HepG2 (cell line): ENCODE results near the gene ATP23. TPM values are rescaled to one million over a fixed set of nuclear protein-coding genes. Genes with fewer than 3 reads are reported as not detected.

Experiments used
- AGO2 ChIP-seq: fragments of 200-400 bp; formaldehyde crosslinking; optimal IDR thresholded peaks from 2 replicates; pipeline ENCODE3; 2017; ENCODE audit warnings: mild to moderate bottlenecking, low read depth, low read length, moderate library complexity
- BRD4 ChIP-seq: sonication (generic); formaldehyde crosslinking; IDR thresholded peaks from 2 replicates; pipeline ENCODE4 v1.4.0; 2020; ENCODE audit warnings: missing genetic modification reagents
- HES4 ChIP-seq: sonication (generic); formaldehyde crosslinking; IDR thresholded peaks from 2 replicates; pipeline ENCODE4 v1.9.0; 2021; ENCODE audit warnings: mild to moderate bottlenecking, missing genetic modification reagents, borderline replicate concordance
- HNRNPL ChIP-seq: fragments of 200-400 bp; formaldehyde crosslinking; IDR thresholded peaks from 2 replicates; pipeline ENCODE4 v1.6.1; 2017; ENCODE audit warnings: mild to moderate bottlenecking, low read depth, low read length
- HOXD1 ChIP-seq: sonication (generic); formaldehyde crosslinking; IDR thresholded peaks from 2 replicates; pipeline ENCODE4 v1.5.0; 2020; ENCODE audit warnings: missing genetic modification reagents
- IKZF1 ChIP-seq: fragments of 450-650 bp; IDR thresholded peaks from 2 replicates; pipeline ENCODE4 v1.7.1; 2016
- KMT2B ChIP-seq: IDR thresholded peaks from 2 replicates; pipeline ENCODE4 v1.6.1; 2016; ENCODE audit warnings: missing genetic modification reagents, missing compliant biosample characterization
- MAFK ChIP-seq, 2 experiments: IDR thresholded peaks in 1 of 2; conservative IDR thresholded peaks in 1 of 2; 2 replicates each; pipeline ENCODE4 v1.6.1; 2011; ENCODE audit warnings: improper control_type of control experiment in 2 of 2, low read length in 2 of 2
- MZF1 ChIP-seq: sonication (generic); formaldehyde crosslinking; IDR thresholded peaks from 2 replicates; pipeline ENCODE4 v1.8.1; 2023; ENCODE audit warnings: mild to moderate bottlenecking, missing genetic modification reagents, borderline replicate concordance
- TARDBP ChIP-seq: sonication (generic); formaldehyde crosslinking; IDR thresholded peaks from 2 replicates; pipeline ENCODE4 v1.8.0; 2022; ENCODE audit warnings: mild to moderate bottlenecking, missing genetic modification reagents
- TCF7L2 ChIP-seq: IDR thresholded peaks from 2 replicates; pipeline ENCODE4 v1.6.1; 2011; ENCODE audit warnings: mild to moderate bottlenecking, low read depth, low read length, moderate library complexity
- YEATS2 ChIP-seq: sonication (generic); formaldehyde crosslinking; IDR thresholded peaks from 2 replicates; pipeline ENCODE4 v1.4.0; 2020; ENCODE audit warnings: missing genetic modification reagents, borderline replicate concordance
- ZBTB20 ChIP-seq: sonication (generic); formaldehyde crosslinking; IDR thresholded peaks from 2 replicates; pipeline ENCODE4 v1.8.1; 2023; ENCODE audit warnings: missing genetic modification reagents, low read depth, mild to moderate bottlenecking, borderline replicate concordance
- ZFP37 ChIP-seq: sonication (generic); formaldehyde crosslinking; IDR thresholded peaks from 2 replicates; pipeline ENCODE4 v1.4.0; 2020; ENCODE audit warnings: missing genetic modification reagents, borderline replicate concordance
- ZNF160 ChIP-seq: sonication (generic); formaldehyde crosslinking; IDR thresholded peaks from 2 replicates; pipeline ENCODE4 v1.8.0; 2022; ENCODE audit warnings: mild to moderate bottlenecking, inconsistent platforms, missing genetic modification reagents
- ZNF343 ChIP-seq: sonication (generic); formaldehyde crosslinking; IDR thresholded peaks from 2 replicates; pipeline ENCODE4 v1.4.0; 2020; ENCODE audit warnings: mild to moderate bottlenecking, missing genetic modification reagents
- ZNF660 ChIP-seq: sonication (generic); formaldehyde crosslinking; IDR thresholded peaks from 2 replicates; pipeline ENCODE4 v1.5.1; 2020; ENCODE audit warnings: mild to moderate bottlenecking, low read depth, missing genetic modification reagents, borderline replicate concordance
- ZSCAN29 ChIP-seq: sonication (generic); formaldehyde crosslinking; conservative IDR thresholded peaks from 2 replicates; pipeline ENCODE4 v1.4.0; 2020; ENCODE audit warnings: mild to moderate bottlenecking, missing genetic modification reagents
- polyA plus RNA-seq, 8 experiments: library from polyadenylated mRNA; depleted of rRNA in 3 of 8; stranded (reverse) in 7 of 8; unstranded in 1 of 8; fragments of >200 nt; fragmentation: Illumina TruSeq in 4 of 8; extraction: Trizol in 4 of 8; gene quantifications; 2 replicates each; pipeline versions ENCODE4 v1.2.1 to v1.2.3, GENCODE V29; 2011 to 2016; ENCODE audit warnings: low read depth in 4 of 8, missing spikeins in 1 of 8, mixed read lengths in 1 of 8; ENCODE audit not compliant: insufficient read depth in 1 of 8
- total RNA-seq, 5 experiments: library from RNA; depleted of rRNA; stranded (reverse); fragments of >200 nt; fragmentation: Illumina TruSeq; extraction: Trizol; gene quantifications; 2 replicates each; pipeline ENCODE4 v1.2.3, GENCODE V29; 2016; ENCODE audit warnings: low read depth in 1 of 5
- TF ChIP-seq, protein P1 (sequence below): sonication (generic); formaldehyde crosslinking; IDR thresholded peaks from 2 replicates; pipeline ENCODE4 v1.4.0; 2020; ENCODE audit warnings: missing genetic modification reagents, borderline replicate concordance
- TF ChIP-seq, protein P2 (sequence below): IDR thresholded peaks from 2 replicates; pipeline ENCODE4 v1.6.1; 2016; ENCODE audit warnings: mild to moderate bottlenecking
- TF ChIP-seq, protein P3 (sequence below): sonication (generic); formaldehyde crosslinking; IDR thresholded peaks from 2 replicates; pipeline ENCODE4 v1.8.0; 2022; ENCODE audit warnings: mild to moderate bottlenecking, missing genetic modification reagents, borderline replicate concordance
- TF ChIP-seq, protein P4 (sequence below), 2 experiments: IDR thresholded peaks; 2 replicates each; pipeline ENCODE4 v1.6.1; 2011 to 2012; ENCODE audit warnings: low read length in 2 of 2, borderline replicate concordance in 1 of 2, low read depth in 1 of 2, mild to moderate bottlenecking in 1 of 2, moderate library complexity in 1 of 2

The ATP23 gene
- total and polyA plus RNA-seq, 2 of the 13 experiments (the other 11 are each of a cell fraction or from before 2014, with no cell fraction given) = 12.1 to 14.7 TPM

DNA sequence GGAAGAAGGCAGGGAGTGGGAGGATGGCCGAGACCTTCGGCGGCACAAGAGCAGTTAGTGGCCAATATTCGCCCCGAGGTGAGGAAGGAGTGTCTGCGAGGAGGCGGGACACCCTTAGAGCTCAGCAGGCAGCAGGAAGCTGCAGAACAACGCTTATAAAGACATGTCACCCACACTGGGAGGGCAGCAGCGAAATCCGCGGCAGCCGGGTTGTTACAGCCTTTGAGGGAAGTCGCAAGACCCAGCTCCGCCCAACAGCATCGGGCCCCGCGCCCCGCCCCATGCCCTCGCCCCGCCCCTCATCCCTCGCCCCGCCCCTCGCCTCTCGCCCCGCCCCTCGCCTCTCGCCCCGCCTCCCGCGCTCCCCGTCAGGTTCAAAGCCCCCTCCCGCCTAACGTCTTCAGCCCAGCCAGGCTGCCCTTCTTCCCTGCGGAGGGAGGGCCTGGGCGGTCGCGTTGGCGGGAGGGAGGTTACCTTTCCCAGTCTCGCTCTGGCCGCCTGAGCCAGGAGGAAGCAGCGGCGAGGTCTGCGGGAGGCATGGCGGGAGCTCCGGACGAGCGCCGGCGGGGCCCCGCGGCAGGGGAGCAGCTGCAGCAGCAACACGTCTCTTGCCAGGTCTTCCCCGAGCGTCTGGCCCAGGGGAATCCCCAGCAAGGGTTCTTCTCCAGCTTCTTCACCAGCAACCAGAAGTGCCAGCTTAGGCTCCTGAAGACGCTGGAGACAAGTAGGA, at the start of gene ATP23 (continued):
- TF ChIP-seq HES4 (CRISPR knock-in tag) = 0 out of 2 replicates have a peak, but pooled peaks have one; percentile 12
- no peak for TF ChIP-seq HNRNPL
- TF ChIP-seq ZNF160 = no peak
- peak; percentile 72 for TF ChIP-seq KMT2B
- TF ChIP-seq AGO2 = no peak
- TF ChIP-seq, protein P1, sequence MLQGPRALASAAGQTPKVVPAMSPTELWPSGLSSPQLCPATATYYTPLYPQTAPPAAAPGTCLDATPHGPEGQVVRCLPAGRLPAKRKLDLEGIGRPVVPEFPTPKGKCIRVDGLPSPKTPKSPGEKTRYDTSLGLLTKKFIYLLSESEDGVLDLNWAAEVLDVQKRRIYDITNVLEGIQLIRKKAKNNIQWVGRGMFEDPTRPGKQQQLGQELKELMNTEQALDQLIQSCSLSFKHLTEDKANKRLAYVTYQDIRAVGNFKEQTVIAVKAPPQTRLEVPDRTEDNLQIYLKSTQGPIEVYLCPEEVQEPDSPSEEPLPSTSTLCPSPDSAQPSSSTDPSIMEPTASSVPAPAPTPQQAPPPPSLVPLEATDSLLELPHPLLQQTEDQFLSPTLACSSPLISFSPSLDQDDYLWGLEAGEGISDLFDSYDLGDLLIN (CRISPR knock-in tag) = no peak
- peak; percentile 70; the same call in 1 of the 2 replicates for TF ChIP-seq TARDBP (CRISPR knock-in tag)
- TF ChIP-seq, protein P2, sequence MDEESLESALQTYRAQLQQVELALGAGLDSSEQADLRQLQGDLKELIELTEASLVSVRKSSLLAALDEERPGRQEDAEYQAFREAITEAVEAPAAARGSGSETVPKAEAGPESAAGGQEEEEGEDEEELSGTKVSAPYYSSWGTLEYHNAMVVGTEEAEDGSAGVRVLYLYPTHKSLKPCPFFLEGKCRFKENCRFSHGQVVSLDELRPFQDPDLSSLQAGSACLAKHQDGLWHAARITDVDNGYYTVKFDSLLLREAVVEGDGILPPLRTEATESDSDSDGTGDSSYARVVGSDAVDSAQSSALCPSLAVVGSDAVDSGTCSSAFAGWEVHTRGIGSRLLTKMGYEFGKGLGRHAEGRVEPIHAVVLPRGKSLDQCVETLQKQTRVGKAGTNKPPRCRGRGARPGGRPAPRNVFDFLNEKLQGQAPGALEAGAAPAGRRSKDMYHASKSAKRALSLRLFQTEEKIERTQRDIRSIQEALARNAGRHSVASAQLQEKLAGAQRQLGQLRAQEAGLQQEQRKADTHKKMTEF (CRISPR knock-in tag) = peak; percentile 90
- TF ChIP-seq ZBTB20 = no peak
- TF ChIP-seq ZSCAN29 (CRISPR knock-in tag) = no peak
- TF ChIP-seq MAFK (conservative IDR thresholded peaks at IDR 0.05 in 1 of 2, IDR thresholded peaks at IDR 0.05 in 1 of 2; ENCODE audit: low read length in 2 of 2) = no peak
- no peak for TF ChIP-seq MZF1 (CRISPR knock-in tag)
- no peak for TF ChIP-seq IKZF1
- TF ChIP-seq, protein P3, sequence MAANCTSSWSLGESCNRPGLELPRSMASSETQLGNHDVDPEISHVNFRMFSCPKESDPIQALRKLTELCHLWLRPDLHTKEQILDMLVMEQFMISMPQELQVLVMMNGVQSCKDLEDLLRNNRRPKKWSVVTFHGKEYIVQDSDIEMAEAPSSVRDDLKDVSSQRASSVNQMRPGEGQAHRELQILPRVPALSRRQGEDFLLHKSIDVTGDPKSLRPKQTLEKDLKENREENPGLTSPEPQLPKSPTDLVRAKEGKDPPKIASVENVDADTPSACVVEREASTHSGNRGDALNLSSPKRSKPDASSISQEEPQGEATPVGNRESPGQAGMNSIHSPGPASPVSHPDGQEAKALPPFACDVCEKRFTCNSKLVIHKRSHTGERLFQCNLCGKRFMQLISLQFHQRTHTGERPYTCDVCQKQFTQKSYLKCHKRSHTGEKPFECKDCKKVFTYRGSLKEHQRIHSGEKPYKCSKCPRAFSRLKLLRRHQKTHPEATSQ = no peak
- no peak for TF ChIP-seq ZNF343 (CRISPR knock-in tag)
- TF ChIP-seq, protein P4, sequence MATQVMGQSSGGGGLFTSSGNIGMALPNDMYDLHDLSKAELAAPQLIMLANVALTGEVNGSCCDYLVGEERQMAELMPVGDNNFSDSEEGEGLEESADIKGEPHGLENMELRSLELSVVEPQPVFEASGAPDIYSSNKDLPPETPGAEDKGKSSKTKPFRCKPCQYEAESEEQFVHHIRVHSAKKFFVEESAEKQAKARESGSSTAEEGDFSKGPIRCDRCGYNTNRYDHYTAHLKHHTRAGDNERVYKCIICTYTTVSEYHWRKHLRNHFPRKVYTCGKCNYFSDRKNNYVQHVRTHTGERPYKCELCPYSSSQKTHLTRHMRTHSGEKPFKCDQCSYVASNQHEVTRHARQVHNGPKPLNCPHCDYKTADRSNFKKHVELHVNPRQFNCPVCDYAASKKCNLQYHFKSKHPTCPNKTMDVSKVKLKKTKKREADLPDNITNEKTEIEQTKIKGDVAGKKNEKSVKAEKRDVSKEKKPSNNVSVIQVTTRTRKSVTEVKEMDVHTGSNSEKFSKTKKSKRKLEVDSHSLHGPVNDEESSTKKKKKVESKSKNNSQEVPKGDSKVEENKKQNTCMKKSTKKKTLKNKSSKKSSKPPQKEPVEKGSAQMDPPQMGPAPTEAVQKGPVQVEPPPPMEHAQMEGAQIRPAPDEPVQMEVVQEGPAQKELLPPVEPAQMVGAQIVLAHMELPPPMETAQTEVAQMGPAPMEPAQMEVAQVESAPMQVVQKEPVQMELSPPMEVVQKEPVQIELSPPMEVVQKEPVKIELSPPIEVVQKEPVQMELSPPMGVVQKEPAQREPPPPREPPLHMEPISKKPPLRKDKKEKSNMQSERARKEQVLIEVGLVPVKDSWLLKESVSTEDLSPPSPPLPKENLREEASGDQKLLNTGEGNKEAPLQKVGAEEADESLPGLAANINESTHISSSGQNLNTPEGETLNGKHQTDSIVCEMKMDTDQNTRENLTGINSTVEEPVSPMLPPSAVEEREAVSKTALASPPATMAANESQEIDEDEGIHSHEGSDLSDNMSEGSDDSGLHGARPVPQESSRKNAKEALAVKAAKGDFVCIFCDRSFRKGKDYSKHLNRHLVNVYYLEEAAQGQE (IDR thresholded peaks at IDR 0.05; ENCODE audit: borderline replicate concordance in 1 of 2, low read depth in 1 of 2, low read length in 2 of 2) = peak in 1 of 2 experiments; percentile 56; a peak in 1 of 4 replicates
- TF ChIP-seq HOXD1 (CRISPR knock-in tag) = no peak
- no peak for TF ChIP-seq TCF7L2
- TF ChIP-seq ZNF660 (CRISPR knock-in tag) = no peak
- peak; percentile 61; the same call in 1 of the 2 replicates for TF ChIP-seq YEATS2
- TF ChIP-seq ZFP37 (CRISPR knock-in tag) = no peak
- peak; percentile 74; the same call in 1 of the 2 replicates for TF ChIP-seq BRD4 (CRISPR knock-in tag)
